GM12878 (cell line): Measurements from ENCODE around the gene SCRN1. TPM values are rescaled to one million over a fixed set of nuclear protein-coding genes. Genes with fewer than 3 reads are reported as not detected.
"Not testable (repeated sequence)": the region's sequence is repeated elsewhere in the genome, so short reads cannot be mapped to it uniquely, and the experiment has no call there.

Experiments used
- ATAC-seq: fragments of 200-7000 bp; cut with Tn5 transposase; 3 replicates; pipeline ENCODE4 v1.9.1; 2020; ENCODE audit warnings: mild to moderate bottlenecking, moderate library complexity
- BruUV-seq: library from RNA; stranded (reverse); fragments of 400-500 nt; replicated peaks from 2 replicates; lab custom pipeline; 2021; lab: Mats Ljungman, UMichigan
- CTCF ChIA-PET: fragments of 300-600 bp; sonication (Branson Sonifier 250); formaldehyde crosslinking; extraction: SDS; loops from one replicate; lab custom pipeline; 2021; ENCODE audit warnings: inconsistent platforms; lab: Yijun Ruan, JAX
- POLR2A ChIA-PET: fragments of 350-600 bp; formaldehyde crosslinking; extraction: SDS; loops from one replicate; lab custom pipeline; 2021; ENCODE audit warnings: inconsistent platforms; lab: Charles Lee
- RAD21 ChIA-PET: fragments of 300-600 bp; sonication (Branson Sonifier 250); formaldehyde crosslinking; loops from one replicate; lab custom pipeline; 2023; ENCODE audit warnings: antibody characterized with exemption; ENCODE audit not compliant: unreplicated experiment; lab: Charles Lee
- SMC1A ChIA-PET: fragments of 300-600 bp; sonication (Branson Sonifier 250); formaldehyde crosslinking; loops from one replicate; lab custom pipeline; 2023; ENCODE audit not compliant: unreplicated experiment, uncharacterized antibody; lab: Charles Lee
- DNase-seq: peaks from one replicate; pipeline ENCODE4 v3.0.0-alpha.2; 2011; ENCODE audit warnings: low read depth, low spot score
- FAIRE-seq: peaks from 3 replicates; lab custom pipeline; 2011; peaks lifted over from hg19 to GRCh38; lab: Jason Lieb, UNC
- H2AFZ ChIP-seq: 2 replicates; pipeline ENCODE4 v1.6.0; 2011; ENCODE audit warnings: low read depth, low read length, control low read depth; ENCODE audit not compliant: control insufficient read depth
- H3K27ac ChIP-seq: 2 replicates; pipeline ENCODE4 v1.5.1; 2011; ENCODE audit warnings: control low read depth; ENCODE audit not compliant: control insufficient read depth, insufficient read depth
- H3K27me3 ChIP-seq, 2 experiments: replicated peaks in 1 of 2; 2 replicates each; pipeline versions ENCODE4 v1.6.0 to v1.6.1; 2011; ENCODE audit warnings: low read length in 1 of 2; ENCODE audit not compliant: control insufficient read depth in 2 of 2, insufficient read depth in 2 of 2
- H3K36me3 ChIP-seq, 2 experiments: 2 replicates each; pipeline ENCODE4 v1.5.1; 2011; ENCODE audit warnings: low read length in 1 of 2; ENCODE audit not compliant: control insufficient read depth in 2 of 2, insufficient read depth in 2 of 2
- H3K4me1 ChIP-seq: 2 replicates; pipeline ENCODE4 v1.6.1; 2011; ENCODE audit warnings: mild to moderate bottlenecking, low read length, moderate library complexity, mixed read lengths; ENCODE audit not compliant: control insufficient read depth, insufficient read depth
- H3K4me2 ChIP-seq: 2 replicates; pipeline ENCODE4 v1.6.0; 2011; ENCODE audit warnings: control low read depth; ENCODE audit not compliant: control insufficient read depth, insufficient read depth
- H3K4me3 ChIP-seq: fragments of 200-600 bp; sonication (generic); 2 replicates; pipeline ENCODE4 v1.5.1; 2016
- H3K79me2 ChIP-seq: 2 replicates; pipeline ENCODE4 v1.6.0; 2011; ENCODE audit warnings: low read length; ENCODE audit not compliant: control insufficient read depth, insufficient read depth
- H3K9ac ChIP-seq: 2 replicates; pipeline ENCODE4 v1.8.0; 2011; ENCODE audit warnings: low read length, control low read depth, mixed read lengths; ENCODE audit not compliant: control insufficient read depth, insufficient read depth
- H3K9me3 ChIP-seq: replicated peaks from 3 replicates; pipeline ENCODE4 v1.5.1; 2011; ENCODE audit warnings: mild to moderate bottlenecking, low read length; ENCODE audit not compliant: control insufficient read depth, insufficient read depth
- H4K20me1 ChIP-seq: 2 replicates; pipeline ENCODE4 v1.6.0; 2011; ENCODE audit not compliant: control insufficient read depth, insufficient read depth
- BCL11A ChIP-seq: IDR thresholded peaks from 2 replicates; pipeline ENCODE4 v1.6.1; 2011; ENCODE audit warnings: low read depth, low read length
- CBFB ChIP-seq: IDR thresholded peaks from 2 replicates; pipeline ENCODE4 v1.6.1; 2016; ENCODE audit warnings: antibody characterized with exemption, low read depth
- E2F4 ChIP-seq: IDR thresholded peaks from 2 replicates; pipeline ENCODE4 v1.6.1; 2012; ENCODE audit warnings: low read depth, low read length, improper control_type of control experiment
- KAT2A ChIP-seq: conservative IDR thresholded peaks from 2 replicates; pipeline ENCODE4 v1.6.1; 2011; ENCODE audit warnings: low read depth, low read length; ENCODE audit not compliant: control insufficient read depth
- MLLT1 ChIP-seq: fragments of 450-650 bp; IDR thresholded peaks from 2 replicates; pipeline ENCODE4 v1.6.1; 2016; ENCODE audit warnings: mild to moderate bottlenecking
- MTA3 ChIP-seq: IDR thresholded peaks from 2 replicates; pipeline ENCODE4 v1.6.1; 2012; ENCODE audit warnings: low read length, inconsistent platforms, borderline replicate concordance
- POLR2A ChIP-seq: IDR thresholded peaks from 2 replicates; pipeline ENCODE4 v1.6.1; 2011; ENCODE audit warnings: low read depth, mild to moderate bottlenecking, low read length
- STAT1 ChIP-seq: fragments of 450-650 bp; conservative IDR thresholded peaks from 2 replicates; pipeline ENCODE4 v1.6.1; 2014; ENCODE audit warnings: antibody characterized with exemption, mild to moderate bottlenecking
- STAT3 ChIP-seq: IDR thresholded peaks from 2 replicates; pipeline ENCODE4 v1.6.1; 2011; ENCODE audit warnings: low read depth, low read length, improper control_type of control experiment
- ZNF207 ChIP-seq: fragments of 450-650 bp; IDR thresholded peaks from 2 replicates; pipeline ENCODE4 v1.6.1; 2014; ENCODE audit warnings: antibody characterized with exemption, mild to moderate bottlenecking, borderline replicate concordance
- ZNF622 ChIP-seq: fragments of 450-650 bp; IDR thresholded peaks from 2 replicates; pipeline ENCODE4 v1.6.1; 2017; ENCODE audit warnings: mild to moderate bottlenecking, inconsistent platforms
- ZZZ3 ChIP-seq: IDR thresholded peaks from 2 replicates; pipeline ENCODE4 v1.6.1; 2011; ENCODE audit warnings: low read depth; ENCODE audit not compliant: control insufficient read depth, insufficient read length
- WGBS: methylation state at CpG from one replicate; pipeline ENCODE4 v1.1.6; 2016; ENCODE audit warnings: low lambda C conversion rate; ENCODE audit not compliant: insufficient replicate concordance, insufficient coverage; ENCODE audit errors: missing lambda C conversion rate; 5-methylcytosine and 5-hydroxymethylcytosine counted together
- in situ Hi-C: fragments of 300-500 bp; cut with MboI; formaldehyde crosslinking; loops from 9 replicates; pipeline ENCODE4 v1.14.3; 2018; ENCODE audit warnings: mixed read lengths
- intact Hi-C: fragments of 100-400 bp; cut with micrococcal nuclease; formaldehyde crosslinking; loops from one replicate; pipeline ENCODE4 v1.14.2; 2022; ENCODE audit not compliant: unreplicated experiment
- polyA plus RNA-seq, 11 experiments: library from polyadenylated mRNA; depleted of rRNA in 4 of 11; unstranded in 6 of 11; stranded (reverse) in 5 of 11; fragments of >200 nt; fragmentation: Nextera tagmentation in 4 of 11; fragmentation: Illumina TruSeq in 1 of 11; extraction: Ambion mirVana in 4 of 11; extraction: Trizol in 1 of 11; gene quantifications; 1 replicate in 1 of 11; 2 replicates in 10 of 11; pipeline versions ENCODE4 v1.2.1 to v1.2.3, GENCODE V29; 2011 to 2016; ENCODE audit warnings: inconsistent platforms in 2 of 11, missing spikeins in 2 of 11, low read depth in 1 of 11
- total RNA-seq, 4 experiments: library from RNA; depleted of rRNA in 3 of 4; stranded (reverse); fragments of >200 nt in 3 of 4; fragmentation: Illumina TruSeq in 1 of 4; extraction: Trizol in 1 of 4; gene quantifications; 2 replicates each; pipeline versions ENCODE4 v1.2.1 to v1.2.3, GENCODE V29; 2013 to 2021

The SCRN1 gene
- total and polyA plus RNA-seq, 10 of the 15 experiments (the other 5 are each of a cell fraction or from before 2014, with no cell fraction given), result 11.1 to 67.6 (median 41.7) TPM

- DNase-seq, RAD21 ChIA-PET, H3K27ac ChIP-seq, SMC1A ChIA-PET, intact Hi-C loops, H3K9ac ChIP-seq, H3K4me1 ChIP-seq, H2AFZ ChIP-seq, H3K36me3 ChIP-seq, H3K27me3 ChIP-seq, H4K20me1 ChIP-seq, H3K79me2 ChIP-seq, H3K4me2 ChIP-seq, BruUV-seq, POLR2A ChIA-PET, in situ Hi-C loops, H3K9me3 ChIP-seq, CTCF ChIA-PET, H3K4me3 ChIP-seq, ATAC-seq, FAIRE-seq: not testable (repeated sequence)
- WGBS, result 94% methylated on average over 6 of the region's 19 CpGs
These were observed 28.0 kb downstream of the SCRN1 start for GRCh38 chr7:29961611-29962010.

GRCh38 chr7:29958667-29959358, 30.8 kb downstream of the SCRN1 start:
- Histone ChIP-seq H4K20me1 (no peaks in the 10 kb centered on the region), H3K4me3 (no peak overlapping the region), H2AFZ (no peak overlapping the region), H3K79me2 (peaks cover 3% of the 10 kb centered on the region; the same call in 1 of the 2 replicates), H3K4me1 (peaks cover 17% of the 10 kb centered on the region), H3K27me3 (no peaks in the 10 kb centered on the region), H3K4me2 (no peak overlapping the region), H3K9ac (no peak overlapping the region), H3K9me3 (no peaks in the 10 kb centered on the region), H3K36me3 (no peaks in the 10 kb centered on the region; a peak in 1 of 4 replicates), H3K27ac (no peak overlapping the region)
- SMC1A ChIA-PET, result interaction anchor here (0.6 to 3.3 kb wide), 6 partner anchors 14 to 104 kb away, joined by 3 to 12 read pairs (median 4); partner anchors contain the start of gene FKBP14
- intact Hi-C loops (no loop called here), in situ Hi-C loops (no loop called here)
- no peak for TF ChIP-seq KAT2A
- TF ChIP-seq ZNF207, result no peak
- TF ChIP-seq ZZZ3, result no peak
- no peak for TF ChIP-seq ZNF622
- no peak for TF ChIP-seq POLR2A
- TF ChIP-seq MLLT1, result no peak
- TF ChIP-seq STAT1, result no peak
- no peak for TF ChIP-seq CBFB
- no peak for TF ChIP-seq E2F4
- TF ChIP-seq STAT3, result no peak
- no peak for TF ChIP-seq BCL11A
- TF ChIP-seq MTA3, result no peak
- BruUV-seq, result no TSS peak
- ATAC-seq (no peak), DNase-seq (no peak), FAIRE-seq (peak; percentile 41)
- POLR2A ChIA-PET, result no interaction called here
- 79% methylated on average over 8 of the region's 8 CpGs for WGBS
- CTCF ChIA-PET, result interaction anchor here (0.6 to 4.2 kb wide), 6 partner anchors 8 to 211 kb away, joined by 3 to 42 read pairs (median 6); no protein-coding TSS in a partner anchor
- RAD21 ChIA-PET, result interaction anchor here (1.2 to 1.3 kb wide), 2 partner anchors 32 to 103 kb away, joined by 3 to 4 read pairs; no protein-coding TSS in a partner anchor
